Activated naive CD4-positive, alpha-beta T cell treated with anti-CD3 and anti-CD28 coated beads, Interleukin-2, amount 50 U/mL, for 24 hours (primary cell): ENCODE results near the gene FAM209A.
"Not testable (repeated sequence)": the region's sequence is repeated elsewhere in the genome, so short reads cannot be mapped to it uniquely, and the experiment has no call there.

Experiments
- H3K27ac Mint-ChIP-seq: one replicate; pipeline ENCODE4 v1.8.0; 2021; ENCODE audit warnings: mild to moderate bottlenecking, mixed read lengths
- H3K27me3 Mint-ChIP-seq: one replicate; pipeline ENCODE4 v1.8.0; 2021; ENCODE audit warnings: mixed read lengths
- H3K36me3 Mint-ChIP-seq: one replicate; pipeline ENCODE4 v1.8.0; 2021; ENCODE audit warnings: mixed read lengths
- H3K4me1 Mint-ChIP-seq: one replicate; pipeline ENCODE4 v1.8.0; 2021; ENCODE audit warnings: mixed read lengths
- H3K4me3 Mint-ChIP-seq: one replicate; pipeline ENCODE4 v1.8.0; 2021; ENCODE audit warnings: mild to moderate bottlenecking, mixed read lengths
- H3K9me3 Mint-ChIP-seq: one replicate; pipeline ENCODE4 v1.8.0; 2021; ENCODE audit warnings: mixed read lengths

Gene FAM209A, protein sequence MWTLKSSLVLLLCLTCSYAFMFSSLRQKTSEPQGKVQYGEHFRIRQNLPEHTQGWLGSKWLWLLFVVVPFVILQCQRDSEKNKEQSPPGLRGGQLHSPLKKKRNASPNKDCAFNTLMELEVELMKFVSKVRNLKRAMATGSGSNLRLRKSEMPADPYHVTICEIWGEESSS

DNA sequence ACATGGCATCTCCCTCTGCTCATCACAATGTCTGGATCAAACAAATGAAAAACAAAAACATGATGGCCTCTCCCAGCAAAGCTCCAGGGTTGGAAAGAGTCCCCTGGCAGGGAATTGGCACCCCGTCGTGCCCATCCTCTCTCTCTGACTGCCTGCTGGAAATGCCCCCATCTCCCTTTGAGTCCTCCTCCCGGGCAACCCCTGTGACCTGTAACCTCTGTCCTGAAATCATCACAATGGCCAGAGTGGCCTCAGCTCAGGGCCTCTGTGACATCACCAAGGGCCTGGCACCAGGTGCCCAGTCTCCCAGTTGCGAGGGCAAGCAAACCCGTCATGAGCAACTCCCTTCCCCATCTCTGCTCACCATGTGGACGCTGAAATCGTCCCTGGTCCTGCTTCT, at the start of gene FAM209A:
TSS of gene FAM209A (plus strand) at position 301 of the 400 bp plus-strand sequence. CDS start at position 366, 65 bp downstream.
- H3K27me3 Mint-ChIP-seq, H3K27ac Mint-ChIP-seq, H3K4me3 Mint-ChIP-seq, H3K4me1 Mint-ChIP-seq, H3K9me3 Mint-ChIP-seq: not testable (repeated sequence)
- peaks cover 17% of the 10 kb centered on the region for H3K36me3 Mint-ChIP-seq

DNA sequence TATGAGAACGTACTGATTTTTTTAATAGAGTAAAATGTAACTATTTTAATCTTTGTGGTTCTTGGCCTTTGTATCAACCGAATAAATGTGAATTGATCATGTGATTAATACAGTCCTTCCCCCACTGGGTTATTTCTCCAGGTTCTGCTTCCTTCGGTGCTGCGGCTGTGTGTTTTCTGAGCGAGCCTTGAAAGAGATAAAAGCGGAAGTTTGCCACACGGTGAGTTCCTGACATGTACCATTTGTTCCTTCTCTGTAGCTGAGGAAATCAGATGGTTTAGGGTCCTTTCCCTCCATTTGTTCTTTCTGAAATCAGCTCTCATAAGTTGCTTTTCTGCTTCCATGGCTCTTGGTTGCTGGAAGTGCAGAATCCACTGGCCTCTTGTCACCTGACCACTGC, 40.6 kb upstream of the FAM209A start:
- Mint-ChIP-seq H3K4me1 (peaks cover 59% of the 10 kb centered on the region), H3K27ac (peak overlapping the region; percentile 86), H3K9me3 (no peaks in the 10 kb centered on the region), H3K4me3 (peak overlapping the region; percentile 79), H3K36me3 (peaks cover 15% of the 10 kb centered on the region), H3K27me3 (no peaks in the 10 kb centered on the region)

DNA sequence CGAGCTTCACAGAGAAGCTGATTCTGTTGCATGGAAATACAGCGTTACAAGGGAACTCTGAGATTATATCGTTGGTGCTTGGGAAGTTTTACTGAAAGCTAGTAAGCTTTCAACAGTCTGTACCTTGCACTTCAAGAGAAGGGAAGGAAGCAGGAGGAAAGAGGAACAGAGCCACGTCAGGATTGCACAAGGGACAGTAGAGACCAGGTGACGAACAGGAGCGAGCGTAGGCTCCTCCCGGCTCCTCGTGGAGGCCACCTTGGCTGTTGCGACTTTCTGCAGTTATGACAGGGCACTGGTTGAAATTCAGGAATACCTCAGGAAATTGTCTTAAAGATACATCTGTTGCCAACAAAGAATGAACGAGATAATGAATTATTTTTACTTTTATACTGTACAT, 37.3 kb upstream of the FAM209A start:
- Mint-ChIP-seq H3K36me3 (peaks cover 15% of the 10 kb centered on the region), H3K4me3 (no peak overlapping the region), H3K27ac (no peak overlapping the region), H3K4me1 (peaks cover 44% of the 10 kb centered on the region), H3K27me3 (no peaks in the 10 kb centered on the region), H3K9me3 (no peaks in the 10 kb centered on the region)

DNA sequence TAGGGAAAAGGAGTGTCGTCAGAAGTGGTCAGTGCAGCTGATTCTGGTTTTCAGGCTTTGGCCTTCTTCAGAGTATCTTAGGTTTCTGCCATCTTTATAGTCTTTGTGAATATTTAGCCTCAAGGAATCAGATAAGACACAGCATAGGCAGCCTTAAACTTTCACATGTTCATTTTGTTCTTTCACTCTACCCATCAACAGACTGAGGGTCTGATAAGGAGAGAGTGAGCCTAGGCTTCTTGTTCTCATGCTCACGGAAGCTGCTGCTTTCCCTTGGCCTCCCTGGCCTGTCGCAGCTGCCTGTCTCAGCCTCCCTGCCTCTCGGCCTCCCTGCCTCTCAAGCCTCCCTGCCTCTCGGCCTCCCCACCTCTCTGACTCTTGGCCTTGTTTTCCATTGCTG, 36.0 kb upstream of the FAM209A start:
- Mint-ChIP-seq H3K36me3 (peaks cover 15% of the 10 kb centered on the region), H3K9me3 (no peaks in the 10 kb centered on the region), H3K4me3 (no peak overlapping the region), H3K27ac (no peak overlapping the region), H3K27me3 (no peaks in the 10 kb centered on the region), H3K4me1 (peaks cover 32% of the 10 kb centered on the region)

DNA sequence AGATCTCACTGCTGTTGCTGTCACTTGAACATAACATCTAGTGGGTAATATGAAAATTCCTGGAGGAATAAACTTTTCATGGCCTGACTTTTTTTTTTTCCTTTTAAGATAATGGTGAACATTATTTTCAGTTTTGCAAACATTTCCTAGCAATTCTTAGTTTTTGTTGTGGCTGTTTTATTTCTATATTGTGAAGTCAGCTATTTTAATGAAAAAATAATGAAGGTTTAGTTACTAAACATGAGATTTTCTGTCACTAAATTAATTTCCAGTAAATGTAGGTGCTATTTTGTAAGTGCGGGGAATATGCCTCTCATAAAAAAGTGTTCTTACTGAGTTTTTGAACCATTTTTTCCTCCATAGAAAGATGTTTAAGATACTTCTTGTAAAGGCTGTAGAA, 23.4 kb upstream of the FAM209A start:
- Mint-ChIP-seq H3K4me3 (no peak overlapping the region), H3K9me3 (no peaks in the 10 kb centered on the region), H3K36me3 (peaks cover 13% of the 10 kb centered on the region), H3K27me3 (no peaks in the 10 kb centered on the region), H3K4me1 (peaks cover 22% of the 10 kb centered on the region), H3K27ac (no peak overlapping the region)

DNA sequence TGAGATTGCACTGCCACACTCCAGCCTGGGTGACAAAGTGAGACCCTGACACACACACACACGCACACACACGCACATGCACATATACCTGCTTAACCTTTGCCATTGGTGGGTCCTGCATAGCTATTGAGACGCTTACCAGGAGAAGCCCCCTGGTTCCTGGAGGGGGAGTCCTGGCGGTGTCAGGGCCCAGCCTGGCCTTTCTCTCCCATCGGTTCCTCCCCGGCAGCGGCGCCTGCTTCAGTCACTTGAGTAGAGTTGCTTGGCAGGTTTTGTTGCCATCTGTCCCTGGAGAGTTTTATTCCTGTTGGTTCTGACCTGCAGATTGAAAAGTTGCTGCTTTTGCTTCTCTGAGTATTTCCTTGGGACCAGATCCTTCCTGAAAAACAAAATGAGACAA, 20.6 kb upstream of the FAM209A start:
- Mint-ChIP-seq H3K36me3 (no peaks in the 10 kb centered on the region), H3K27ac (no peak overlapping the region), H3K4me1 (peaks cover 32% of the 10 kb centered on the region), H3K4me3 (no peak overlapping the region), H3K27me3 (no peaks in the 10 kb centered on the region), H3K9me3 (no peaks in the 10 kb centered on the region)

DNA sequence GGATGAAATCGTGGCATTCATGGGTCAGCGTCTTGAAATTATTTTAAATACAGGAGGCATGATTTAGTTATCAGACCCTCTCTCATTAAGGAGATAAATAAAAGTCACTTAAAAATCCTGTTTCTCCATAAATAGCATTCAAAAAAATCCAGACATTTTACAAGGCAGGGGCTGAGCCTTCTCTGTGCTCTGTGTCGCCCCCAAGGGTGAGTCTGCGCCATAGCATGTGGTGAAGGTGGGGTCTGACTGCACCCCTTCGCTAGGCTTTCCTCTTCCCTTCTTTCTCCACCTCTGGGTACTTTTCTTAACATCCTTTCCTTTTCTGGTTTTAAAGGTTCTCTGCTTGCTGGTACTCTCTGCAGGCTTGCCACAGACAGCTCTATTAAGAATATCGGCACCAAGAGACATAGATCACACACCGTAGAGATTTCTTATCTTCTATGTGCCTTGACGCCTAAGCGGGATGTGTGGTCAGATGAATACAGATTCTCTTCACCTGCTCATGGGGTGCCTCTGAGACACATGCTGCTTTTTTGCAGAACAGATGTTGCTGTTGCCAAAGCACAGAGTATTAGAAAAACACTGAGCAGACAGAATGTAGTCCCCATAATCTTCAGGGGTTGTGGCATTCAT, 20.1 kb upstream of the FAM209A start:
- Mint-ChIP-seq H3K27ac (peak overlapping the region; percentile 4), H3K27me3 (no peaks in the 10 kb centered on the region), H3K36me3 (no peaks in the 10 kb centered on the region), H3K4me1 (peaks cover 32% of the 10 kb centered on the region), H3K4me3 (no peak overlapping the region), H3K9me3 (no peaks in the 10 kb centered on the region)

DNA sequence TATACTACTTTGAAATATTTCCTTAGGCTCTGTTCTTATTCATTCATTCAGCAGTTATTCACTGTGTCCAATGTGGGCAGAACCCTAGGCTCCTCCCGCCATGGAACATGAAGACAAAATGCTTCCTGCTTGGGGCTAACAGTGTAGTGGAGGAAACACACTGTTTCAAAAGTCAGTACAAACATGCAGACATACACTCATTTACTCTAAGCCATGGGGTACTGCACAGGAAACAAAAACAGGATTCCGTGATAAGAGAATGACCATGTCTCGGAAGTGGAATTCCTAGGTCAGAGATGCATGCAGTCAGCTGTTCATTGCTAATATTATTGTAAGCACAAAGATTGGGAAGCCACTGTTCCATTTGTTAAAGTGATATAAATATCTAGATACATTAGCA, 18.4 kb upstream of the FAM209A start:
- Mint-ChIP-seq H3K36me3 (no peaks in the 10 kb centered on the region), H3K4me3 (no peak overlapping the region), H3K27ac (peak overlapping the region; percentile 41), H3K4me1 (peaks cover 36% of the 10 kb centered on the region), H3K9me3 (no peaks in the 10 kb centered on the region), H3K27me3 (no peaks in the 10 kb centered on the region)

DNA sequence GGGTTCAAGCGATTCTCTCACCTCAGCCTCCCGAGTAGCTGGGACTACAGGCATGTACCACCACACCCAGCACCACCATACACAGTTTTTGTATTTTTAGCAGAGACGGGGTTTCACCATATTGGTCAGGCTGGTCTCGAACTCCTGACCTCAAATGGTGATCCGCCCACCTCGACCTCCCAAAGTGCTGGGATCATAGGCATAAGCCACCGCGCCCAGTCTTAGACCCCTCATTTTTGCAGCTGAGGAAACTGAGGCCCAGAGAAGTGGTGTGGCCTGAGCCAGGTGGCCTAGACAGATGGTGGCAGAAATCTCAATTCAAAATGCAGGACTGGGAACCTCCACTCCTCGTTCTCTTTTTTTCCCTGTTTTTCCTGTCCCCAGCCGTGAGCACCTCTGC, 12.6 kb upstream of the FAM209A start:
- Mint-ChIP-seq H3K4me3 (no peak overlapping the region), H3K4me1 (peaks cover 14% of the 10 kb centered on the region), H3K27ac (no peak overlapping the region)

DNA sequence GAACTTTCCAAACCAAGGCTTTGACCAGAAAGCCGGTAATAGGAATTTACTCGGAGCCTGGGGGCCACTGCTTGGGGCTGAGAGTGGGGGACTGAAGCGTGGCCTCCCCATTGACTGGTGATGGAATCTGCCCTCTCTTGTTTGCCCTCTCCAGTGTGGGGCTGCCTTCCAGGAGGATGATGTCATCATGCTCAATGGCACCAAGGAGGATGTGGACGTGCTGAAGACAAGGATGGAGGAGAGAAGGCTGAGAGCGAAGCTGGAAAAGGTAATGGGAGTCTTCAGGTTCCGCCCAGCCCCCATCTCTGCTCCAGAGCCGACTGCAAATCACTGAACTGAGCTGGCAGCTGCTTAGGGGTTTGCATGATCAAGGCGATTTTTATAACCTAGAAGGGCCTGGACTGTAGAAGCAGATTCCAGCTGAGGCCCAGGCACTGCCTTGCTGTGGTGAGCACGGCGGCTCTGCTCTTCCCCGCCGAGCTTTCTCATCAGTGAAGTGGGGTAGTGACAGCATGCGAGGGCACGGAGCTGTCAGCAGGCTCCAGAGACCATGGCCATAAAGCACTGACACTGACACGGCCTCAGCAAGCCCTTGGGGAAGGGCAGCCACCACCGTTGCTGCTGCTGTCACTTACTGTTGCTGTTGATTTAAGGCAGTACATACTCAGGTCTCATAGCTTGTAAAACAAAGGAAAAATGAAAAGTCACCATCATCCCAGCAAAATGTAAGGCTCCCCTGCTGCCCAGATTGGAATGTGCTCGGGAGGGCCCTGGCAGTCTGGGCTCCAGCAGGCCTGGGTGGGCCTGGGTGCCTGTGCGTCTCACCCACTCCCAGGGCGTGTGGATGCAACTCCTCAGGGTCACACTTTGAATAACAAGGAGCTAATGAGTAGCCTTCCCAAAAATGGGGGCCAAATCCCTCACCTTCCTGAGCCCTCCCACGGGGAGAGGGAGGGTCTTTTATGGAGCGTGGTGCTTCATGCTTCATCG, 11.1 kb upstream of the FAM209A start:
- Mint-ChIP-seq H3K4me1 (peaks cover 6% of the 10 kb centered on the region), H3K9me3 (no peaks in the 10 kb centered on the region), H3K4me3 (no peak overlapping the region), H3K27ac (no peak overlapping the region), H3K27me3 (no peaks in the 10 kb centered on the region), H3K36me3 (peaks cover 17% of the 10 kb centered on the region)

More for the DNA sequence above, 12.6 kb upstream of the FAM209A start:
- Mint-ChIP-seq H3K27me3 (no peaks in the 10 kb centered on the region), H3K36me3 (peaks cover 4% of the 10 kb centered on the region), H3K9me3 (no peaks in the 10 kb centered on the region)

DNA sequence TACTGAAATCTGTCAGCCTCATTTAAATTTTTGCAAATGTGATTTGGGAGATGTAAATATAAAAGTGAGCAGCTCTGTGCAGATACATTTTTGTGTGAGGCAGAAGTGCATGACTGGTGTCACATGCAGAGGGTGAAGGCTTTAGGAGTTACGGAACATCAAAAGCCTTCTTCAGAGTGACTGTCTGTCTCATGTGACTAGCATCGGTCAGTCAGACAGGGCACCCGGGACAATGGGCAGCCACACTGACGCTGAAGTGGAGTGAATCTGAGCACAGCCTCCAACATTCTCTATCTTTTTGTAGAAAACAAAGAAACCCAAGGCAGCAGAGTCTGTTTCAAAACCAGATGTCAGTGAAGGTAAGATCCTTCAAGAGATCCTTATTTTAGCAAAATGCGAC, 7.9 kb upstream of the FAM209A start:
- H3K9me3 Mint-ChIP-seq: no peaks in the 10 kb centered on the region
- peaks cover 39% of the 10 kb centered on the region for H3K36me3 Mint-ChIP-seq
- H3K27ac Mint-ChIP-seq: no peak overlapping the region

DNA sequence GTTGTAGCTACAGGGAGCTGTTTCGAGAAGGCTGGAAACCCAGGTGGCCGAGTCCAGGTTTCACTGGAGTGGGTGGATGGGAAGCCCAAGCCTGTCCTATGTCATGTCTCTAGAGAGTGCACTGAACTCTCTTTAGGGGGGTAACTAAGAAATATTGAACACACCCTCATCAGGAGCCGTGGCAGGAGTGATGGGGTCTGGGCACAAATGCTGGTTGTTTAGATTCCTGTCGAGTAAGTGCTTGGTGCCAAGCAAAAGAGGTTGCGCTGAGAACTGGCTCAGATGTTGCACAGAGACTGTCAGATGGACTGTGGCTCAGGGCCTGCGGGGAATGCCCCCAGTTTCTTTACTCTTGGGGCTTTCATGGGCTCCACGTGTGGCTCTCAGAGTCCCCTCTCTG, 7.3 kb upstream of the FAM209A start:
- no peaks in the 10 kb centered on the region for H3K4me1 Mint-ChIP-seq
- H3K36me3 Mint-ChIP-seq: peaks cover 41% of the 10 kb centered on the region
- H3K27ac Mint-ChIP-seq: no peak overlapping the region
- H3K9me3 Mint-ChIP-seq: no peaks in the 10 kb centered on the region
- no peak overlapping the region for H3K4me3 Mint-ChIP-seq
- no peaks in the 10 kb centered on the region for H3K27me3 Mint-ChIP-seq

More for the DNA sequence above, 7.9 kb upstream of the FAM209A start:
- no peak overlapping the region for H3K4me3 Mint-ChIP-seq
- no peaks in the 10 kb centered on the region for H3K27me3 Mint-ChIP-seq
- no peaks in the 10 kb centered on the region for H3K4me1 Mint-ChIP-seq

DNA sequence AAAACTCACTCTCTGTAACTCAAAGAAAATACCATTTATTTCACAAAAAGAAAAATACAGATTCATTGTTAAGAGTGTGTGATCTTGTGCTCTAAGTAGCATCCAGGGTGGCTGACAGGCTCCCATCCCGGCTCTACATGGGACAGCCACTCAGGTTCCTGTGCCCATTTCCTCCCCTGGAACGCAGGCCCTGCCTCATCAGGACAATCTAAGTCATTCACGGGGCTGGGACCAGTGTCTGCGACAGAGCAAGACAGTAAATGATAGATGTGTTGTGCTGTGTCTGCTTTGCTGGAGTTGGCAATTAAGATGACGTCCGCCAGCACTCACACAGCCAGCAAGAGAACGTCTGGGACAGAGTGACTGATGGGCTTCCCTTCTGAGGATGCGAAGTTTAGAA, 6.9 kb upstream of the FAM209A start:
- H3K4me1 Mint-ChIP-seq: no peaks in the 10 kb centered on the region
- no peak overlapping the region for H3K27ac Mint-ChIP-seq
- H3K9me3 Mint-ChIP-seq: no peaks in the 10 kb centered on the region
- H3K4me3 Mint-ChIP-seq: no peak overlapping the region
- peaks cover 41% of the 10 kb centered on the region for H3K36me3 Mint-ChIP-seq
- H3K27me3 Mint-ChIP-seq: no peaks in the 10 kb centered on the region

DNA sequence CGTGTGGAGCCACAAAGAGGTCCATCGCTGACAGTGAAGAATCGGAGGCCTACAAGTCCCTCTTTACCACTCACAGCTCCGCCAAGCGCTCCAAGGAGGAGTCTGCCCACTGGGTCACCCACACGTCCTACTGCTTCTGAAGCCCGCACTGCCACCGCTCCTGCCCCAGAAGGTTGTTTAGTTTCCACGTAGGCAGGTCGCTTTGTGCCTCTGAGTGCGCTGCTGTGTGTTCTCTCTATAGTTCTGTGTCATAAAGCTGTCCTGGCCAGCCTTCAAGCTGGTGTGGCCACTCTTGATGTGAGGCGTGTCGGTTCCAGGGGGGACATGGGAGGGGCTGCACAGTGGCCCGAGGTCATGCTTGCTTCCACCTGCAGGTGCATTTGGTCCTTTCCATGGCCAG, 6.4 kb upstream of the FAM209A start:
- H3K27ac Mint-ChIP-seq: no peak overlapping the region
- H3K4me1 Mint-ChIP-seq: peaks cover 2% of the 10 kb centered on the region
- H3K4me3 Mint-ChIP-seq: no peak overlapping the region
- no peaks in the 10 kb centered on the region for H3K27me3 Mint-ChIP-seq
- no peaks in the 10 kb centered on the region for H3K9me3 Mint-ChIP-seq
- H3K36me3 Mint-ChIP-seq: peaks cover 41% of the 10 kb centered on the region

DNA sequence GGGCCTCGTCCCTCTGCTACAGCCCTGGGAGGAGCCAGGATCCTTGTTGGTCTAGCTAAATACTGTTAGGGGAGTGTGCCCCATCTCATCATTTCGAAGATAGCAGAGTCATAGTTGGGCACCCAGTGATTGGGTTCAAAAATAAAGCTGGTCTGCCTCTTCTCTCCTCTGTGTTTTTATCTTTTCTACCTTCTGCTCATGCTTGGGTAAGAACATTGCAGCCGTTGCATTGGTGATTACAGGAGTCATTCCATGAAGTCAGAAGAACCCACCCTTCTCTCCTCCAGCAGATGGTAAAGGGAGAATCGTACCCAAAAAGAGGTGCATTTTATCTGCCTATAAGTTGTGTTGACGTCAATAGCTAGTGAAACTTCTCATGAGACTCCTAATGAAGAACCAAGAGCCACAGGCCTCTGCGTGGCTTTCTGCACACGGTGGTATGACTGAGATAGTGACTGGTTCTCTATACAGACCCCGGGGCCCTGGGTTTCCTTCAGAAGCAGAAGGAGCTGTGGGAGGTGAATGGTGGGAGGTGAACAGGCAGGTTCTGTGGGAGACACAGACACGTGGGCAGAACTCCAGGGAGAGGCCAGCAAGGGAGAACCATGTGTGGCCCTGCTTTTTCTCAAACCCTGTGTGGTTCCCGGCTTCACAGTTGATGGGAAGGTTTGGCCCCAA, 5.7 kb upstream of the FAM209A start:
- no peaks in the 10 kb centered on the region for H3K9me3 Mint-ChIP-seq
- H3K4me1 Mint-ChIP-seq: peaks cover 8% of the 10 kb centered on the region
- H3K27me3 Mint-ChIP-seq: no peaks in the 10 kb centered on the region
- peaks cover 41% of the 10 kb centered on the region for H3K36me3 Mint-ChIP-seq
- H3K4me3 Mint-ChIP-seq: no peak overlapping the region
- H3K27ac Mint-ChIP-seq: no peak overlapping the region
